GM19099 (cell line): ENCODE data around the gene PLK4.

ENCODE experiments used
- POLR2A ChIP-seq: IDR thresholded peaks from 3 replicates; pipeline ENCODE4 v1.6.1; 2011; ENCODE audit warnings: low read depth; ENCODE audit not compliant: insufficient read length; ENCODE audit errors: extremely low read depth

Gene PLK4

DNA sequence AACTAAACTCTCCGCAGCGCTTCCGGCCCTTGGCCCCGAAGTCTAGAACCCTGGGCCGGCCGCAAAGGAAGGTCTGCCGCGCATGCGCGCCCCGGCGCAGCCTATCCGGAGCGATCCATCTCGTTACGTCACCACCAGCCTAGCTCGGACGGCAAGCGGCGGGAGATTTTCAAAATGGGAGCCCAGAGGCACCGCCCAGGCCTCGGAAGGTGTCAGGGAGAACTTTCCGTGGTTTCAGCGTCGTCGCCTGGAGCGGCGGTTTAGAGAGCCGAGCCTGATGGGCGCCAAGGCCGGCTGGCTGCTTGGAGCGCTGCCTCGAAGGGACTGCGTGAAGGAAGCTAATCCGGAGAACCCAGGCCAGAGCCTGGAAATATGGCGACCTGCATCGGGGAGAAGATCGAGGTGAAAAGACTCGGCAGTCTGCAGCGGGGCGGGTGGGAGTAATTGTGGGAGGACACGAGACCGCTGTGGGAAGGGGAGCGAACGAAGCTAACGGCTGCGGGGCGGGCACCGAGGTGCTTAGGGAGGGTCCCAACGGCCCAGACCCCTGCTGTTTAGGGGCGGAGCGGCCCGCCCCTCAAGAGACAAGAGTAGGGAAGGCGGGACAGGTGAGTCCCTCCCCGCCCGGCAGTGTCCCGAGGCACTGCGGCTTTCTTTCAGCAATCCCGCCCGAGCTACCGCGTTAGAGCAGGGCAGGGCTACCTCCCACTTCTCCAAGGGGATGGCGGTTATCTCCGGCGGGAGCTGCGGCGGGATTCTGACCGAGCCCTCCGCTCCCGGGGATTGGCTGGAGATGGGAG lies at the start of gene PLK4:
Gene PLK4, plus strand, starts transcription at position 131 of the 800 bp plus-strand sequence. Its CDS starts 242 bp downstream, at position 373.
- TF ChIP-seq POLR2A: peak; percentile 67

- no peak for TF ChIP-seq POLR2A
Observed at GRCh38 chr4:127832585-127832984, 48.1 kb upstream of the PLK4 start.

DNA sequence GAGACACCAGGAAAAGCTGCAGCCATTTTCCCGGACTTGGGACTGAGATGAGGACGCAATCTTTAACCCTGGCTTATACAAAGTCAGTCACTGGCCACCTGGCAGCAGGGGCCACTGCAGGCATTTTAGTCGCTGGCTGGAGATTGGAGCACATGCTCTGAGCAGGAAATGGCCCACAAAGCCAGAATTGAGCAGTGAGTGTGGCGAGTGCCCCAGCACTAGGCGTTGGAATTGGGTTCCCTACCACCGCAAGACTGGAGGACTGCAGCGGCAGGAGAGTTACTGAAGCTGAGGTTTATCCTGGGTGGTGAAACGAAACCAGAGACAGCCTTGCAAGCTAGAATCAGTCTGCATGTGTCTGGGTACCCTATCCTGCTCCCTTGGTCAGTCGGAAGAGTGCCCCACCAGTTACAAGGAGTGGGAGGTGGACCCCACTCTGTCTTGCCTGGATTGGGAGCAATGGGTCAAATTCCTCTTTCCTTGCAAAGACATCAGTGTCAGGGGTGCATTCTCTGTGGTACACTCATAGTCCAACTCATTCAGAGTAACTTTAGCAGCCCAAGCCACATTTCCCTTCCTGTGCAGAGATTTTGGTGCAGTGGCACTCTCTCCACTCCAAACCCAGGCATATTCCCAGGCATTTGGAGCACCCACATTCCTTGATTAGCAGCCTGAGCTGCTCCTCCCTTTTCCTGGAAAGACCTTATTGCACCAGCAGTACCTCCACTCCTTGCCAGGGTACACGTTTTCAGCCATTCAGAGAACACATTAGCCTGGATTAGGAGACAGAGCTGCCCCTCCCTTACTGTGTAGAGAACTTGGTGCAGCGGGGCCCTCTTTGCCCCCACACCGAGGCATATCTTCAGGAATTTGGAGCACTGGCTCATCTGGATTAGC lies 36.7 kb upstream of the PLK4 start:
- TF ChIP-seq POLR2A: no peak

DNA sequence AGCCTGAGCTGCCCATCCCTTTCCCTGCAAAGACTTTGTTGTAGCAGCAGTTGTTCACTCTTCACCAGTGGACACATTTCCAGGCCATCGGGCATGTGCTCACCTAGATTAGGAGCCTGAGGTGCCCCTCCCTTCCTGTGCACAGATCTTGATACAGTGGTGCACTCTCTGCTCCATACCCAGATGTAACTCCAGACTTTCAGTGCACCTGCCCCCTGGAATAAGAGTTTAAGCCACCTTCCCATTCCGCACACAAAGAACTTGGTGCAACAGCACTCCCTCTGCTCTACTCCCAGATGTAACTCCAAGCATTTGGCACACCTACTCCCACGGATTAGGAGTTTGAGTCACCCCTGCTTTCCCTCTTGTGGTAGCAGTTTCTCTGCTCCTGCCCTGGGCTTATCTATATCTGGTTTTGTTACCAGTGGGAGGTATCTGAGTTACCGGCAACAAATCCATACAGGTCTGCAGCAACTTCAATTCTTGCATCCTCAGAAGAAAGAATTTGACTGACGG lies 36.0 kb upstream of the PLK4 start:
- TF ChIP-seq POLR2A: no peak

DNA sequence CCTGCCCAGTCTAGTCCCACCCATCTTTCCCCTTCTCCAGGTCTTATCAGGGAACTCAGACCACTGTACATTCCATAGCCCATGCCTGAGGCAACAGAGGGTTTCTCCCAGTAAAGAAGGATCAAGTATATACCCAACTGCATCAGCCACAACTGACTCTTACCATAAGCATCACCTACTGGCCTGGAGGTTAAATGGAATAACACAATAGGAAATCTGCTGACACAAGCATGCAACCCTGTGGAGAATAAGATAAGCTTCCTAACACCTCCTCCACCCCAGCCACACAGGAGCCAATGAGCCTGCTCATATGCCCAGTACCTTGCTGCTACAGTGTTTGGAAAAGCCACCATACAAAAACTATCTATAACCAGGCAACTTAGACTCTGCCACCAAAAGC lies 34.6 kb upstream of the PLK4 start:
- TF ChIP-seq POLR2A: no peak

- no peak for TF ChIP-seq POLR2A
Observed at GRCh38 chr4:127846765-127847164, 33.9 kb upstream of the PLK4 start.

- no peak for TF ChIP-seq POLR2A
Observed at GRCh38 chr4:127849505-127850234, 31.0 kb upstream of the PLK4 start.

GRCh38 chr4:127852661-127853060 lies 28.0 kb upstream of the PLK4 start:
- TF ChIP-seq POLR2A: no peak

- no peak for TF ChIP-seq POLR2A
Observed at GRCh38 chr4:127856196-127856812, 24.4 kb upstream of the PLK4 start.

DNA sequence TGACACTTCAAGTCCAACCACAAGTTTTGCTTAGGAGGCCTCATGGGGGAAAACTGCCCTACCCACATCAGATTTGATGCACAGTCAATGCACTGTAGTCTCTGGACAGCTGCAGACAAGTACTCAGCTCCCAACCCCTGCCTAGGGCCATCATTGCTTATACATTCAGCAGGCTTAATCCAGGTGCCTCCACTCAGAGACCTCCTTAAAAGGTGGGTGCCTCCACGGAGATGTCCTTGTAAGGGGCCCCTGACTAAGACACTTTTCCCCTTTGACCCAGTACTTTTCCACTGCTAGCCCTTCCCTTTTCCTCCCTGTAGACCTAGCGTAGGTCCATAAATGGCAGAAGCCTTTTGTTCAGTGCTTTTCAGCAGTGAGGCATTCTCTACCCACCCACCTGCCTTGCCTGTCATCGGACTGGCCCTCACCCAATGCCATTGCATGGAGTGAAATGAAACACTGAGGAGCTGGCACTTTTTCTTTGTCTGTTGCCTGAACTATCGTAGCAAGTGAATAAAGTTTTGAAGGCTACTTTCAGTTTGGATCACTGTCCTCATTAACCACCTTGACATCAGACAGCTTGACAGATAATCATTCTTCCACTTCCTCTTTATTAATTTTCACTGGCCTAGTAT lies 23.8 kb upstream of the PLK4 start:
- peak; percentile 11 for TF ChIP-seq POLR2A

GRCh38 chr4:127857641-127858040 lies 23.1 kb upstream of the PLK4 start:
- no peak for TF ChIP-seq POLR2A

DNA sequence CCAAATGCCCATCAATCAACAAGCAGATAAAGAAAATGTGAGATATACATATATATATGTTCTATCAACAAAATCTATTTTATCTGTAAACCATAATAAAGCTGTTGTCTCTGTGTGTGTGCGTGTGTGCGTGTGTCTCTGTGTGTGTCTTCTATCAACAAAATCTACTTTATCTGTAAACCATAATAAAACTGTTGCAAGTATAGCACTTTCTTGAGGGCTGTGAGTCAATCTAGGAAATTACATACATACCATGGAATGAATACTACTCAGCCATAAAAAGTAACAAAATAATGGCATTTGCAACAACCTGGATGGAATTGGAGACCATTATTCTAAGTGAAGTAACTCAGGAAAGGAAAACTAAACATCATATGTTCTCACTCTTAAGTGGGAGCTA lies 12.5 kb upstream of the PLK4 start:
- TF ChIP-seq POLR2A: no peak

DNA sequence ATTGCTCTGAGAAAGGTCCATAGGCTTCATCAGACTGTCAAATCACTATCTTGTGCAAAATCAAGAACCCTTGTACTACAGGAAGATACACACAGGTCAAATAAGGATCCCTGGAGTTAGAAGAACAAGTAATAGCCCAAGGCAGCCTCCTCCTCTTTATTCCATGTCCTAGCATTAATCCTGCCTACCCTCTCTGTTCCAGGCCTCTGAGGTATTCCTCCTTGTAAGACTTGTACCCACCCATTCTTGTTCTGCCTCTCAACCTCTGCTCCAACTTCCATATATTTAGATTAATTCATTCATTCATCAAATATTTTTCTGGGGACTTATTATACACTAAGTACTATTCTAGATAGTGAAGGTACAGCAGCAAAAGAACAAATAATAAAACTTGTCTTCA lies 10.4 kb upstream of the PLK4 start:
- TF ChIP-seq POLR2A: no peak

GRCh38 chr4:127870688-127871087 lies 10.0 kb upstream of the PLK4 start:
- TF ChIP-seq POLR2A: no peak
